Medulla oblongata (tissue), 1 donor: Measurements from ENCODE around the gene LY86.
A peak's percentile ranks its signal among the peaks of the same experiment; 100 is the strongest.

ENCODE experiments used
- DNase-seq: peaks from one replicate; pipeline ENCODE4 v3.0.0-alpha.2; 2015; ENCODE audit errors: extremely low spot score

LY86 gene

GRCh38 chr6:6588064-6588923, at the start of gene LY86:
TSS of gene LY86 (plus strand) at chr6:6588720. CDS start at chr6:6588735, 15 bp downstream.
- DNase-seq: peak; percentile 72

DNA sequence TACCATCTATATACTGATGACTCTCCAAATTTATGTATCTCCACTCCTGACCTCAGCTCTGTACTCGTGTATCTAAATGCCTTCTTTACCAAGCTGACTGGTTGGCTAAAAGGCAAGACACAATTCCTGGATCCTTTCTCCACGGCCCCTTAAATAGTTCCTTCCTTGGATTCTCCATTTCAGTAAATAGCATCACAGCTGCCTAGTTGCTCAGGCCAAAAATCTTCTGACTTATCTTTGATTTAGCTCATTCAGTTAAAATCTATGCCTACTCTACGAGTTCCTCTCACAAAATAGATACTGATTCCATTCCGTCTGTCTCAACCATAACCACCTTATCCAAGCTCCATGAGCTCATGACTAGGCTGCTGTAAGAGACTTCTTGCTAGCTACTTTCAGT, 49.5 kb upstream of the LY86 start:
- DNase-seq: no peak

DNA sequence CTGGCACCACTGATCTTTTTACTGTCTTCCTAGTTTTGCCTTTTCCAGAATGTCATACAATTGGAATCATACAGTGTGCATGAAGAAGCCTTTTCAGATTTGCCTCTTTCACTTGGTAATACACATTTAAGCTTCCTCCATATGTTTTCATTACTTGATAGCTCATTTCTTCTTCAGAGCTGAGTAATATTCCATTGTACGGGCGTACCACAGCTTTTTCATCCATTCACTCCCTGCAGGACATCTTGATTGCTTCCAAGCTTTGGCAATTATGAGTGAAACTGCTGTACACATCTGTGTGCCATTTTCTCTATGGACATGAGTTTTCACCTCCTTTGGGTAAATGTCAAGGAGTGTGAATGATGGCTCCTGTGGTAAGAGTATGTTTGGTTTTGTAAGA, 46.2 kb upstream of the LY86 start:
- DNase-seq: no peak

DNA sequence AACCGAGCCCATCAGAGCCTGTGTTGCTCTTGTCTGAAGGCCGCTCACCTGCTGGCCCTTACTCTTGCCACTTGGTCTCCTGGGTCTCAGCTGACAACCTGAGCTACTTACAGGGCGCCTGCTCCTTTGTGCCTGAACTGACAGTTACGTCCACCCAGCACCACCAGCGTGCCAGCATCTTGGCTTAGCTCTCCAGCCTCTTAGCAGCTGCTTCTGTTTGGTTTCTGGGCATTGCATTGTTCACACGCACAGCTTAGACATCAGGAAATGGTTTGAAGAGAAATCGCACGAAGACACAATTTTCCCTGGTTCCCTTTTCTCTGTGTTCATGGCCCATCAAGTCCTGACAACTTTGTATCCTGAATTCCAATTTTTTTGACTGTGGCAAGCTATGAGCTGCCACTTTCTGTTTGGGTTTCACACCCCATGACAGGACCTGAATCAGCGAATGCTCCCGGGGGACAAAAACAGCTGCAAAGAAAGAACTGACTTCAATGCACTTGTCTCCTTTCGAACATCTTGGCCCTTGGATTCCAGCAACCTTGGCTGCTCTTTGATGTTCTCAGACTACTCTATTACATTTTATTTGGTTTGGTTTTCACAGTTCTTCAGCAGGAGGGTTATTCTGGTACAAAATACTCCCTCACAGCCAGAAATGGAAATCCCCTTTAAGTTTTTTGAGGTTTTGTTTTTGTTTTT, 45.2 kb upstream of the LY86 start:
- peak; percentile 23 for DNase-seq

DNA sequence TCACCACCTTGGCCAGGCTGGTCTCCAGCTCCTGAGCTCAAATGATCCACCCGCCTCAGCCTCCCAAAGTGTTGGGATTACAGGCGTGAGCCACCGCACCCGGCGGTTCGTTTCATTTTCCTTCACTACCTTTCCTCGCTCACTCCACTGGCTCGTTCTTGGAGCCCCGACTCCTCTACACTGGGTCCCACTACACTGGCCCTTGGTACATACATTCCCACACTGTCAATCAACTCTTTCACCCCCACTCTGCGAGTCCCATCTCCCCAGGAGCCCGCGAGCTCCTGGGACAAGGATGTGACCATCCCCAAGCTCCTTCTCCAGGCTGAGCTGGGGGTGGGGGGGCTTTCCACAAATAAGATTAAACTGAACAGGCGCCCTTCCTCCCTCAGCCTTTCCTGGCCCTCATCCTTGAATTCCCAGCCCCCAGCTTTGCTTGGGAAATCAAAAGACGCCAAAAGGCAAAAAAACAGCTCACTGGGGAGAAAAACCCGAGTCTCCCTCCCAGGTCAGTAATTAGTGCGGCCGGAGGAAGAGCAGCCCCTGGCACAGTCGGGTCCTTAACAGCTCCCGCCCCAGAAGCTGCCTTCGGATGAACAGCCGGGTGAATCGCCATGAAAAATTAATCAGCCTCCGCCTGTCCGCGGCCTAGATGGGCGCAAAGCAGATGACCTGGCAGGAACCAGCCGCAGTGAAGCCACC, 42.8 kb upstream of the LY86 start:
- no peak for DNase-seq

DNA sequence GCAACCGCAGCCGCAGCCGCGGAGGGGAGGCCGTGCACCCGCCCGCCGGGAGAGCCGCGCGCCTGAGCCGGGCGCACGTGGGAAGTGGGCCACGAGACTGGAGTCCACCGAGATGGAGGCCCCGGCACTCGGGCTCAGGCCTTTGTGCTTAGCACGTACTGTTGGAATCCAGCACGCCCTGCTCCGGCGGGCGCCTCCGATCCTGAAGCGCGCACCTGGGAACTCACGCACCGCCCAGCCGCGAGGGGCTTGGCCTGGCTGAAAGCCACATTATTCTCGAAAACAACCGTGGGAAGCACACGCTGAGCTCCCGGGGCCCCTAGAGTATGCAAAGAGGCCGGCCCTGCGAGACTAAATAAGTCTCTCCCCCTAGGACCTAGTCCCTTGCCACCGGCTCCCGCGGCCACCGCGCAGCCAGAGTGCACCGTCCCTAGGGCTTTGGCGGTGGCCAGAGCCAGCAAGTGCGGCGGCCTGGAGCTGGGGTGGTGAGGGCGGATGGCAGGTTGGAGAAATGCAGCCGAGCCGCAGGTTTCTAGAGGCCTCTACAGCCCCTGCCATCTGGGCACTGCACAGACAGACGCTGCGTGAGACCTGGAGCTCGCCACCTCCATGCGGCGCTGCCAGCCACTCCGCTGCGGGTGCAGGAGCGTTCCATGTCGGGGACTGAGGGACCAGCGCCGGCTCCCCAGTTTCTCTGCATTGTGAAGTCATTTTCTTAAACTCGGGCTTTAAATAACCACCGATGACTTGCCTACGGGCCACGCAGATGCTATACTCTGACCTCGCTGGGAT, 42.0 kb upstream of the LY86 start:
- DNase-seq: peak; percentile 37

GRCh38 chr6:6547110-6547879, 41.2 kb upstream of the LY86 start:
- peak; percentile 95 for DNase-seq

DNA sequence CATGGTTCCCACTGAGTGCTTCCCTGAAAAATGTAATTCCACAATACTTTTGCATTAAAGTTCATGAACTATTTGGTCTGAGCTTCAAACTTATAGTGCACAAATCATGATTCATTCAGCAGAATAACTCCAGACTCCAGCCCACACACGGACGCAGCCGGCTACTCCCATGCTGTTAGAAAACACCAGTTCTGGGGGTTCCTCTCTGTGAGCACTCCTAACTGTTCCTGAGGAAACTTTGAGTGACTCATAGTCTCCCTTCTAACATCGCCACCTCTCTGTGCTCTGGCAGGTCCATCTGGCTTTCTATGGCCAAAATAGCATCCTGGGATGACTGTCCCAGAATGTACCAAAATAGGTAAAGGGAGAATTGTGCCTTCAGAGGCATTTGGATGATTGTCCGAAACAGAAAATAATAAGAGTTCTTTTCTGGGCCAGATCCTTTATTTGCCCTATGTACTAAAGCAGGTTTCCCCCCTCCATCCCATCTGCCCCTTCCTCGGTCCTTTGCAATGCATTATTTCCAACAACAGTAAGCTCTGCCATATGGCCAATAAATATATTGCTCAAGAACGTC, 32.3 kb upstream of the LY86 start:
- no peak for DNase-seq

- peak; percentile 37 for DNase-seq
These were observed 31.6 kb upstream of the LY86 start for GRCh38 chr6:6556738-6557503.

GRCh38 chr6:6557504-6557839, 31.0 kb upstream of the LY86 start:
- DNase-seq: no peak

- no peak for DNase-seq
These were observed 30.6 kb upstream of the LY86 start for GRCh38 chr6:6557886-6558285.

GRCh38 chr6:6559994-6560570, 28.4 kb upstream of the LY86 start:
- DNase-seq: no peak

DNA sequence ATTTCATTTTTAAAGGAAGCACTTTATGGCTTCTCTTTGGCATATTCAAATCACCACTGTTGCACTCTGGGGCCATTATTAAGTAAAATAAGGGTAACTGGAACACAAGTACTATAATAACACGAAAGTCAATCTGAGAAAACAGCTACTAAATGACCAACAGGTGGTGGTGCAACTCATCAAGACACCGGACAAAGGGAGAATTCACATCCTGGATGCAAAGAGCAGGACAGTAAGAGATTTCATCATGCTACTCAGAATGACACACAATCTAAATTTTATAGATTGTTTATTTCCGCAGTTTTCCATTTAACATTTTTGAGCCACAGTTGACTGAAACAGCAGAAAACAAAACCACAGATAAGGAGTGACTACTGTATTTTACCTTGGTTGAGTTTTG, 27.6 kb upstream of the LY86 start:
- peak; percentile 37 for DNase-seq

GRCh38 chr6:6564154-6564553, 24.4 kb upstream of the LY86 start:
- no peak for DNase-seq

DNA sequence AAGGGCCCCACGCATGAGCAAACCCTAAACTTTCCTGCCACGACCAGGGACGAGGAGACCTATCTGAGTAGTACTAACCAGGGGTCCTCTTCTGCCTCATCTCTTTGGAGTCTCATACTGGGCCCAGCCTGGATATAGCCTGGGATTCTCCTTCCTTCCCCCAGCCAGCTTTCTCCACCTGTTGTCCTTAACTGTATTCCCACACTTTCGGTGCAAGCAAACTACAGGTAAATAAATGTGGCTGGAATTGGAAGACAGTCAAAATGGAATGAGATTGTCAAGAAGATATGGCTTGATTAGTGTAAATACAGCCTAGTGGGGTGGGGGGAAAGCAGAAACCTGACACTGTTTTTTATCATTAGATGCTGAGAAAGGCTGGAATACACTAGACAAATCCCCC, 23.5 kb upstream of the LY86 start:
- DNase-seq: no peak

DNA sequence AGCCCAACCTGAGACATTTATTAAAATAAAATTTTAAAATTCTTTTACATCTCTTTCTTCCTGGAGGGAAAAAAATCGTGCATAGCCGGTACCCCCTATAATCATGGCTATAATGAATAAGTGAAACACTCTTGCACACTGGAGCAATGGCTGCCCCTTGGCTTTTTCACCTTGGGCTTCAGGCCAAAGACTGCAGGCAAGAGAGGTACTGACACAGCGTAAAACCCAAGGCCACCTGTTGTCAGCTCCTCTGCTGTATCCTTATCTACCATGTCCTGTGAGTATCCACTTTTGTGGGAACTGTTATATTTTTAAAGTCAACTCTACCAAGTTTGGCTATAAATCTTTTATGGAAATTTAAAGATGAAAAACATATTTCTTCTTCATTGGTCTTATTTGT, 23.0 kb upstream of the LY86 start:
- DNase-seq: no peak

GRCh38 chr6:6566766-6567165, 21.8 kb upstream of the LY86 start:
- no peak for DNase-seq

GRCh38 chr6:6569096-6569810, 19.3 kb upstream of the LY86 start:
- DNase-seq: no peak

DNA sequence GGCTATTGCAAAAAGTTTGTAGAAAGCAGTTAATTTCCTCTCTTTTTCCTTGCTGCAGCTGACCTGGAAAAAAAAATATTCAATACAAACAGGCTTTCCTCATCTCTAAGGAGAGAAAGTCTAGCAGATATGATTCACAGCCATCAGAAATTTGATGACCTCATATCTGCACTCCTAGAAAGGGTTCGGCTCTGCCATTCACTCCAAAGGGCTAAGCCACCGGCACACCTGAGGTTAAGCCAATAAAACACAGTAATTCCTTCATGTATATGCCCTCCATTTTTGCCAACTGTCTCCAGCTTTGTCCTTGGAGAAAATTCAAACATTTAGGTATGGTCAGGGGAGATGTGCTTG, 18.7 kb upstream of the LY86 start:
- no peak for DNase-seq
